ENCODE results near the gene SPTSSA. TPM values are rescaled to one million over a fixed set of nuclear protein-coding genes. Genes with fewer than 3 reads are reported as not detected.
A peak's percentile ranks its signal among the peaks of the same experiment; 100 is the strongest.

Gene SPTSSA
- total RNA-seq, 1 experiment from 2014 or later: 24.5 TPM

- TF ChIP-seq IRF2 (CRISPR knock-in tag; IDR thresholded peaks at IDR 0.05; ENCODE audit: borderline replicate concordance, low read depth): no peak
- TF ChIP-seq CREB1 (CRISPR knock-in tag; IDR thresholded peaks at IDR 0.05): no peak
- no peak for TF ChIP-seq CDX4 (CRISPR knock-in tag; IDR thresholded peaks at IDR 0.05; ENCODE audit: borderline replicate concordance)
- no peak for TF ChIP-seq FOXP4 (CRISPR knock-in tag; IDR thresholded peaks at IDR 0.05)
- TF ChIP-seq ARID4B (CRISPR knock-in tag; IDR thresholded peaks at IDR 0.05; ENCODE audit: borderline replicate concordance): no peak
- no peak for TF ChIP-seq ZNF396 (CRISPR knock-in tag; IDR thresholded peaks at IDR 0.05; ENCODE audit: borderline replicate concordance)
- TF ChIP-seq ZNF425 (CRISPR knock-in tag; conservative IDR thresholded peaks at IDR 0.05): no peak
- CTCF ChIA-PET: no interaction called here
- DNase-seq (ENCODE audit: low spot score) (no peak), ATAC-seq (no peak)
- no peak overlapping the region for H3K4me3 Mint-ChIP-seq
- POLR2A ChIA-PET: no interaction called here
- H3K9me3 Mint-ChIP-seq: no peaks in the 10 kb centered on the region
- H3K27me3 Mint-ChIP-seq (ENCODE audit: low read depth): no peaks in the 10 kb centered on the region
- no peaks in the 10 kb centered on the region for H3K4me1 Mint-ChIP-seq
- peaks cover 13% of the 10 kb centered on the region for H3K36me3 Mint-ChIP-seq
- H3K27ac Mint-ChIP-seq: peak overlapping the region; percentile 19; the same call in 1 of the 2 replicates
Observed at GRCh38 chr14:34449819-34450541, 12.1 kb downstream of the SPTSSA start.

GRCh38 chr14:34439090-34439489 lies 22.9 kb downstream of the SPTSSA start:
- DNase-seq (ENCODE audit: low spot score) (peak; percentile 19), ATAC-seq (peak; percentile 78)
- Mint-ChIP-seq H3K9me3 (peaks cover 3% of the 10 kb centered on the region; the same call in 1 of the 2 replicates), H3K27ac (no peak overlapping the region), H3K27me3 (ENCODE audit: low read depth) (no peaks in the 10 kb centered on the region), H3K4me1 (peaks cover 33% of the 10 kb centered on the region), H3K36me3 (peaks cover 7% of the 10 kb centered on the region), H3K4me3 (no peak overlapping the region)
- CTCF ChIA-PET: interaction anchor here (0.6 to 1.5 kb wide), 17 partner anchors 8 to 116 kb away, joined by 3 to 9 read pairs (median 4); partner anchors contain the start of gene SPTSSA
- POLR2A ChIA-PET: no interaction called here
- TF ChIP-seq IRF2 (CRISPR knock-in tag; IDR thresholded peaks at IDR 0.05; ENCODE audit: borderline replicate concordance, low read depth) (no peak), CTCF (IDR thresholded peaks at IDR 0.05) (peak; percentile 37; the same call in 1 of the 2 replicates), TP53 (CRISPR knock-in tag; IDR thresholded peaks at IDR 0.05) (no peak)
